Measurements from ENCODE around the gene TH. TPM values are rescaled to one million over a fixed set of nuclear protein-coding genes. Genes with fewer than 3 reads are reported as not detected.

The TH gene
- total and polyA plus RNA-seq, 4 donors, result 0.14 to 0.31 TPM; not detected in 2

- ATAC-seq (ENCODE audit: insufficient read depth, low FRiP score) (no peak), DNase-seq (no peak)
These were observed 50.1 kb downstream of the TH start for GRCh38 chr11:2121227-2122130.

GRCh38 chr11:2120359-2121100 is 51.1 kb downstream of the TH start:
- Histone ChIP-seq H3K27me3 (ENCODE audit: control insufficient read depth in 3 of 3, insufficient read depth in 3 of 3, low read length in 2 of 3) (peaks cover 0 to 2% (median 0%) of the 10 kb centered on the region in 3 donors), H3K36me3 (ENCODE audit: control insufficient read depth in 4 of 4, insufficient read depth in 4 of 4, low read length in 4 of 4) (no peaks in the 10 kb centered on the region), H3K9ac (ENCODE audit: insufficient read depth in 1 of 2, low read length in 2 of 2) (no peak overlapping the region), H3K4me3 (no peak overlapping the region), H3K9me3 (ENCODE audit: control insufficient read depth in 4 of 4, insufficient read depth in 3 of 4, low read length in 3 of 4) (peaks cover 0 to 8% (median 3%) of the 10 kb centered on the region in 4 donors), H3K27ac (ENCODE audit: low read depth in 1 of 2, low read length in 1 of 2) (no peak overlapping the region), H3K4me1 (ENCODE audit: control insufficient read depth in 5 of 5, insufficient read depth in 5 of 5, low read length in 5 of 5) (peaks cover 0 to 7% (median 0%) of the 10 kb centered on the region in 5 donors)
- ATAC-seq (ENCODE audit: insufficient read depth, low FRiP score), result no peak
- no peak for TF ChIP-seq CTCF (IDR thresholded peaks at IDR 0.05; ENCODE audit: control extremely low read depth, extremely low read depth)
- WGBS, 2 donors, result 79 to 89% methylated on average over 23 of the region's 23 CpGs
- DNase-seq, result no peak

More at GRCh38 chr11:2121227-2122130, 50.1 kb downstream of the TH start:
- H3K27ac ChIP-seq (ENCODE audit: low read depth in 1 of 2, low read length in 1 of 2), result no peak overlapping the region
- H3K27me3 ChIP-seq (ENCODE audit: control insufficient read depth in 3 of 3, insufficient read depth in 3 of 3, low read length in 2 of 3), result peaks cover 0 to 2% (median 0%) of the 10 kb centered on the region in 3 donors
- H3K4me1 ChIP-seq (ENCODE audit: control insufficient read depth in 5 of 5, insufficient read depth in 5 of 5, low read length in 5 of 5), result peaks cover 0 to 7% (median 0%) of the 10 kb centered on the region in 5 donors
- no peak for TF ChIP-seq CTCF (IDR thresholded peaks at IDR 0.05; ENCODE audit: control extremely low read depth, extremely low read depth)
- WGBS, 2 donors, result 84 to 88% methylated on average over 21 of the region's 21 CpGs
- H3K9me3 ChIP-seq (ENCODE audit: control insufficient read depth in 4 of 4, insufficient read depth in 3 of 4, low read length in 3 of 4), result peaks cover 0 to 2% (median 1%) of the 10 kb centered on the region in 4 donors
- H3K9ac ChIP-seq (ENCODE audit: insufficient read depth in 1 of 2, low read length in 2 of 2), result no peak overlapping the region
- no peaks in the 10 kb centered on the region for H3K36me3 ChIP-seq (ENCODE audit: control insufficient read depth in 4 of 4, insufficient read depth in 4 of 4, low read length in 4 of 4)
- no peak overlapping the region for H3K4me3 ChIP-seq

DNA sequence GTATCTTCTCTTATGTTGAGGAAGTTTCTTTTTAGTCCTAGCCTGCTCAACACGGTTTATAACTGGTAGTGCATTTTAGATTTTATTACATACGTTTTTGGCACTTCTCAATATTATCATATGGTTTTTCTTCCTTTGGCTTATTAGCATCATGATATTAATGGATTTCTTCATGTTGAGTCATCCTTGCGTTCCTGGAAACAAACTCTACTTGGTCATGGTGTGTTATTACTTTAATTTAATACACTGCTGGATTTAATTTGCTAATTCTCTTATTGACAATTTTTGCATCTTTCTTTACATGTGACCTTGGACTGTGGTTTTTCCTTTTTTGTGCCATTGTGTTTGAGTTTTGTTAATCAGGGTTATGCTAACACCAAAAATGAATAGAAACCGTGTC is 52.9 kb downstream of the TH start:
- no peak for TF ChIP-seq CTCF (IDR thresholded peaks at IDR 0.05; ENCODE audit: control extremely low read depth, extremely low read depth)
- 79 to 93% methylated on average over 4 of the region's 4 CpGs for WGBS, 2 donors
- H3K9ac ChIP-seq (ENCODE audit: insufficient read depth in 1 of 2, low read length in 2 of 2), result no peak overlapping the region
- ATAC-seq (ENCODE audit: insufficient read depth, low FRiP score) (no peak), DNase-seq (no peak)
- no peaks in the 10 kb centered on the region for H3K36me3 ChIP-seq (ENCODE audit: control insufficient read depth in 4 of 4, insufficient read depth in 4 of 4, low read length in 4 of 4)
- peaks cover 0 to 8% (median 3%) of the 10 kb centered on the region in 4 donors for H3K9me3 ChIP-seq (ENCODE audit: control insufficient read depth in 4 of 4, insufficient read depth in 3 of 4, low read length in 3 of 4)
- H3K27me3 ChIP-seq (ENCODE audit: control insufficient read depth in 3 of 3, insufficient read depth in 3 of 3, low read length in 2 of 3), result no peaks in the 10 kb centered on the region
- H3K27ac ChIP-seq (ENCODE audit: low read depth in 1 of 2, low read length in 1 of 2), result no peak overlapping the region
- H3K4me3 ChIP-seq, result no peak overlapping the region
- peaks cover 0 to 7% (median 0%) of the 10 kb centered on the region in 5 donors for H3K4me1 ChIP-seq (ENCODE audit: control insufficient read depth in 5 of 5, insufficient read depth in 5 of 5, low read length in 5 of 5)

All from lung (tissue), 12 donors.